ENCODE results near the gene IFI30. TPM values are rescaled to one million over a fixed set of nuclear protein-coding genes. Genes with fewer than 3 reads are reported as not detected.

IFI30 gene
- total and polyA plus RNA-seq, 4 donors, result 60.2 to 130 (median 109) TPM

GRCh38 chr19:18144906-18145305 is 28.7 kb upstream of the IFI30 start (continued):
- no peak for TF ChIP-seq ZBTB33 (IDR thresholded peaks at IDR 0.05)
- no peak for TF ChIP-seq YY1 (IDR thresholded peaks at IDR 0.05)
- TF ChIP-seq JUND (IDR thresholded peaks at IDR 0.05), result no peak
- no peak for TF ChIP-seq FOXA1 (IDR thresholded peaks at IDR 0.05)
- TF ChIP-seq HNF4G (IDR thresholded peaks at IDR 0.05), result no peak

GRCh38 chr19:18145391-18145999 is 28.1 kb upstream of the IFI30 start:
- Histone ChIP-seq H3K27me3 (ENCODE audit: control insufficient read depth in 4 of 4, insufficient read depth in 4 of 4, low read length in 3 of 4) (no peaks in the 10 kb centered on the region), H3K4me1 (ENCODE audit: control insufficient read depth in 4 of 4, insufficient read depth in 4 of 4, low read length in 3 of 4) (peaks cover 0 to 8% (median 4%) of the 10 kb centered on the region in 4 donors), H3K9me3 (ENCODE audit: control insufficient read depth in 4 of 4, low read length in 3 of 4) (no peaks in the 10 kb centered on the region), H3K27ac (ENCODE audit: low read depth in 1 of 2, low read length in 2 of 2) (no peak overlapping the region), H3K4me3 (ENCODE audit: low read depth in 1 of 3, low read length in 3 of 3) (no peak overlapping the region), H3K36me3 (ENCODE audit: control insufficient read depth in 4 of 4, insufficient read depth in 3 of 4, low read depth in 1 of 4, low read length in 3 of 4) (peaks cover 25 to 48% (median 37%) of the 10 kb centered on the region in 4 donors), H3K9ac (ENCODE audit: low read depth in 1 of 2, low read length in 2 of 2) (no peak overlapping the region)
- WGBS, result 96% methylated on average over 19 of the region's 19 CpGs
- no peak for DNase-seq (ENCODE audit: low spot score)
- TF ChIP-seq SP1 (IDR thresholded peaks at IDR 0.05) (no peak), TAF1 (conservative IDR thresholded peaks at IDR 0.05) (no peak), GABPA (IDR thresholded peaks at IDR 0.05 in 1 of 2, conservative IDR thresholded peaks at IDR 0.05 in 1 of 2) (no peak), MAX (IDR thresholded peaks at IDR 0.05) (no peak), REST (IDR thresholded peaks at IDR 0.05) (no peak), EGR1 (IDR thresholded peaks at IDR 0.05; ENCODE audit: low read depth in 2 of 2) (no peak), RXRA (IDR thresholded peaks at IDR 0.05) (no peak)

GRCh38 chr19:18147396-18147795 is 26.2 kb upstream of the IFI30 start:
- Histone ChIP-seq H3K4me1 (ENCODE audit: control insufficient read depth in 4 of 4, insufficient read depth in 4 of 4, low read length in 3 of 4) (peaks cover 6 to 20% (median 15%) of the 10 kb centered on the region in 4 donors), H3K9ac (ENCODE audit: low read depth in 1 of 2, low read length in 2 of 2) (no peak overlapping the region), H3K27me3 (ENCODE audit: control insufficient read depth in 4 of 4, insufficient read depth in 4 of 4, low read length in 3 of 4) (no peaks in the 10 kb centered on the region), H3K27ac (ENCODE audit: low read depth in 1 of 2, low read length in 2 of 2) (no peak overlapping the region), H3K9me3 (ENCODE audit: control insufficient read depth in 4 of 4, low read length in 3 of 4) (no peaks in the 10 kb centered on the region), H3K4me3 (ENCODE audit: low read depth in 1 of 3, low read length in 3 of 3) (no peak overlapping the region), H3K36me3 (ENCODE audit: control insufficient read depth in 4 of 4, insufficient read depth in 3 of 4, low read depth in 1 of 4, low read length in 3 of 4) (peaks cover 25 to 43% (median 32%) of the 10 kb centered on the region in 4 donors)
- TF ChIP-seq NR2F2 (IDR thresholded peaks at IDR 0.05), result no peak
- no peak for TF ChIP-seq REST (IDR thresholded peaks at IDR 0.05)
- TF ChIP-seq ATF3 (IDR thresholded peaks at IDR 0.05), result no peak
- TF ChIP-seq CTCF (IDR thresholded peaks at IDR 0.05; ENCODE audit: low read depth, low read length, missing input control), result no peak
- TF ChIP-seq HNF4G (IDR thresholded peaks at IDR 0.05), result no peak
- no peak for TF ChIP-seq SP1 (IDR thresholded peaks at IDR 0.05)
- no peak for TF ChIP-seq EGR1 (IDR thresholded peaks at IDR 0.05; ENCODE audit: low read depth in 2 of 2)
- no peak for TF ChIP-seq TAF1 (conservative IDR thresholded peaks at IDR 0.05)
- TF ChIP-seq FOXA2 (IDR thresholded peaks at IDR 0.05), result no peak
- WGBS, result 96% methylated on average over 13 of the region's 13 CpGs
- DNase-seq (ENCODE audit: low spot score), result no peak
